Sigmoid colon (tissue), 7 donors: ENCODE measurements around the gene SLC5A1. TPM values are rescaled to one million over a fixed set of nuclear protein-coding genes. Genes with fewer than 3 reads are reported as not detected.

ENCODE experiments used
- DNase-seq: peaks from one replicate; pipeline ENCODE4 v3.0.0-alpha.2; 2019
- H3K27ac ChIP-seq, 4 donors: fragments of 200-600 bp; sonication (generic); one replicate each; pipeline ENCODE4 v1.5.1; 2016 to 2019; ENCODE audit warnings: mild to moderate bottlenecking in 1 of 4
- H3K27me3 ChIP-seq, 3 donors: fragments of 200-600 bp; sonication (generic); one replicate each; pipeline ENCODE4 v1.5.1; 2019; ENCODE audit warnings: mild to moderate bottlenecking in 1 of 3
- H3K36me3 ChIP-seq, 4 donors: fragments of 200-600 bp; sonication (generic); one replicate each; pipeline ENCODE4 v1.5.1; 2016 to 2019
- H3K4me1 ChIP-seq, 4 donors: fragments of 200-600 bp; sonication (generic); one replicate each; pipeline ENCODE4 v1.5.1; 2017 to 2019
- H3K4me3 ChIP-seq, 4 donors: fragments of 200-600 bp; sonication (generic); one replicate each; pipeline ENCODE4 v1.5.1; 2017 to 2019; ENCODE audit warnings: mild to moderate bottlenecking in 2 of 4, moderate library complexity in 1 of 4
- H3K9me3 ChIP-seq, 4 donors: fragments of 200-600 bp in 3 of 4; sonication (generic) in 3 of 4; one replicate each; pipeline versions ENCODE4 v1.5.1 to v1.6.1; 2013 to 2019
- EP300 ChIP-seq, 4 donors: sonication (generic); formaldehyde crosslinking; IDR thresholded peaks; one replicate each; pipeline ENCODE4 v1.6.1; 2017; ENCODE audit warnings: antibody characterized with exemption in 4 of 4
- POLR2A ChIP-seq, 2 donors: fragments of 450-650 bp; IDR thresholded peaks; one replicate each; pipeline ENCODE4 v1.6.1; 2016; ENCODE audit warnings: antibody characterized with exemption in 2 of 2, mild to moderate bottlenecking in 2 of 2, moderate library complexity in 2 of 2
- POLR2AphosphoS5 ChIP-seq, 4 donors: sonication (generic); formaldehyde crosslinking; IDR thresholded peaks; one replicate each; pipeline ENCODE4 v1.6.1; 2017; ENCODE audit warnings: antibody characterized with exemption in 4 of 4
- WGBS, 2 donors: extraction: QIAGEN DNeasy Blood & Tissue Kit; methylation state at CpG; one replicate each; pipeline ENCODE4 v1.1.7; 2013; 5-methylcytosine and 5-hydroxymethylcytosine counted together
- intact Hi-C: fragments of 100-400 bp; cut with DNase I; formaldehyde crosslinking; loops from one replicate; pipeline ENCODE4 v1.15.1; 2023
- polyA plus RNA-seq, 3 donors: library from polyadenylated mRNA; stranded (reverse); fragments of 200-250 nt; gene quantifications; one replicate each; pipeline ENCODE4 v1.2.3, GENCODE V29; 2013
- total RNA-seq, 4 donors: library from RNA; depleted of rRNA; stranded (reverse); fragments of >200 nt; gene quantifications; one replicate each; pipeline ENCODE4 v1.1.0, GENCODE V29; 2016
- TF ChIP-seq, protein P1 (sequence below), 4 experiments: fragments of 450-650 bp in 3 of 4; fragments of 200-600 bp in 1 of 4; IDR thresholded peaks; one replicate each; pipeline ENCODE4 v1.5.1; 2016 to 2019; ENCODE audit warnings: antibody characterized with exemption in 4 of 4, mild to moderate bottlenecking in 3 of 4, moderate library complexity in 2 of 4
- donor health status: healthy with polysubstance abuse.
- donor health status: Bipolar disorder and iron deficiency.
- donor health status: healthy.

SLC5A1 gene
- total and polyA plus RNA-seq, 7 donors = 2.4 to 28.8 (median 2.8) TPM; not detected in 4

DNA sequence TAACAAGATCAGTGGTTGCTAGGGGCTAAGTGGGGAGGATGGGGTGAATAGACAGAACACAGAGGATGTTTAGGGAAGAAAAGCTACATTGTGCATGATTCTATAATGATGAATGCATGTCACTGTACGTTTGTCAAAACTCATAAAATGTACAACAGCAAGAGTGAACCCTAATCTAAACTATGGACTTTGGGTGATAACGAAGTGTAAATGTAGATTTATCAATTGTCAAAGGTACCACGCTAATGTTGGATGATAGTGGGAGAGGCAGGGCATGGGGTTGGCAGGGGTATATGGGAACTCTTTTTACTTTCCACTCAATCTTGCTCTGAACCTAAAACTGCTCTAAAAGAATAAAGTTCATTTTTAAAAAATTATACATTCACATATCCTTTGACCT, 21.3 kb upstream of the SLC5A1 start:
- Histone ChIP-seq H3K27ac (no peak overlapping the region), H3K4me1 (no peaks in the 10 kb centered on the region), H3K9me3 (no peaks in the 10 kb centered on the region), H3K4me3 (no peak overlapping the region), H3K36me3 (no peaks in the 10 kb centered on the region), H3K27me3 (no peaks in the 10 kb centered on the region)
- intact Hi-C loops = no loop called here
- TF ChIP-seq POLR2A (IDR thresholded peaks at IDR 0.05) (no peak), EP300 (IDR thresholded peaks at IDR 0.05) (no peak)
- no peak for DNase-seq
- 68 to 76% methylated on average over 3 of the region's 3 CpGs for WGBS, 2 donors

- Histone ChIP-seq H3K4me3 (no peak overlapping the region), H3K27ac (no peak overlapping the region), H3K27me3 (no peaks in the 10 kb centered on the region), H3K9me3 (no peaks in the 10 kb centered on the region), H3K4me1 (no peaks in the 10 kb centered on the region), H3K36me3 (no peaks in the 10 kb centered on the region)
- no peak for TF ChIP-seq POLR2AphosphoS5 (IDR thresholded peaks at IDR 0.05)
- TF ChIP-seq, protein P1, sequence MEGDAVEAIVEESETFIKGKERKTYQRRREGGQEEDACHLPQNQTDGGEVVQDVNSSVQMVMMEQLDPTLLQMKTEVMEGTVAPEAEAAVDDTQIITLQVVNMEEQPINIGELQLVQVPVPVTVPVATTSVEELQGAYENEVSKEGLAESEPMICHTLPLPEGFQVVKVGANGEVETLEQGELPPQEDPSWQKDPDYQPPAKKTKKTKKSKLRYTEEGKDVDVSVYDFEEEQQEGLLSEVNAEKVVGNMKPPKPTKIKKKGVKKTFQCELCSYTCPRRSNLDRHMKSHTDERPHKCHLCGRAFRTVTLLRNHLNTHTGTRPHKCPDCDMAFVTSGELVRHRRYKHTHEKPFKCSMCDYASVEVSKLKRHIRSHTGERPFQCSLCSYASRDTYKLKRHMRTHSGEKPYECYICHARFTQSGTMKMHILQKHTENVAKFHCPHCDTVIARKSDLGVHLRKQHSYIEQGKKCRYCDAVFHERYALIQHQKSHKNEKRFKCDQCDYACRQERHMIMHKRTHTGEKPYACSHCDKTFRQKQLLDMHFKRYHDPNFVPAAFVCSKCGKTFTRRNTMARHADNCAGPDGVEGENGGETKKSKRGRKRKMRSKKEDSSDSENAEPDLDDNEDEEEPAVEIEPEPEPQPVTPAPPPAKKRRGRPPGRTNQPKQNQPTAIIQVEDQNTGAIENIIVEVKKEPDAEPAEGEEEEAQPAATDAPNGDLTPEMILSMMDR (IDR thresholded peaks at IDR 0.05) = no peak
- no peak for TF ChIP-seq POLR2A (IDR thresholded peaks at IDR 0.05)
- no peak for TF ChIP-seq EP300 (IDR thresholded peaks at IDR 0.05)
- no peak for DNase-seq
- 93 to 94% methylated on average over 2 of the region's 2 CpGs for WGBS, 2 donors
- intact Hi-C loops = no loop called here
Measured at GRCh38 chr22:32023251-32023827, 19.7 kb upstream of the SLC5A1 start.

DNA sequence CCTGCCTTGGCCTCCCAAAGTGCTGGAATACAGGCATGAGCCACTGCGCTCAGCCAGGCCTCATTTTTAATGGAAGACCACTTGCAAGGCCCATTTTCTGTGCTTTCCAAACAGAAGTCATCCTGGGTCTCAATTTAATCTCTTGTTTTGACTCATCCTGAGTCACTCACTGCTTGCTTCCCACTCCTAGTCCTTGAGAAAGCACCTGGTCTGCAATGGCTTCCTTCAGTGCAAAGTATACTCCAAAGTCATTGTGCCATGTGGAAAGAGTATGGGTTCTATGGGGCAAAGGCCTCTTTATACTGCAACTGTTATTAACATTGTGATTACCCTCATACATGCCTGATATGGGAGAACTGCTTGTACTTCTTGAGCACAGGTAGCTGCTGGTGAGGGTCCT, 18.3 kb upstream of the SLC5A1 start:
- H3K36me3 ChIP-seq = no peaks in the 10 kb centered on the region
- no peaks in the 10 kb centered on the region for H3K27me3 ChIP-seq
- intact Hi-C loops = no loop called here
- 91 to 93% methylated on average over 1 of the region's 1 CpG for WGBS, 2 donors
- H3K4me3 ChIP-seq = no peak overlapping the region
- no peaks in the 10 kb centered on the region for H3K4me1 ChIP-seq
- no peak overlapping the region for H3K27ac ChIP-seq
- TF ChIP-seq POLR2A (IDR thresholded peaks at IDR 0.05) = no peak
- TF ChIP-seq EP300 (IDR thresholded peaks at IDR 0.05) = no peak
- TF ChIP-seq, protein P1 (IDR thresholded peaks at IDR 0.05) = no peak
- TF ChIP-seq POLR2AphosphoS5 (IDR thresholded peaks at IDR 0.05) = no peak
- no peaks in the 10 kb centered on the region for H3K9me3 ChIP-seq
- no peak for DNase-seq

- no peak for DNase-seq
- intact Hi-C loops = no loop called here
- Histone ChIP-seq H3K4me3 (no peak overlapping the region), H3K36me3 (no peaks in the 10 kb centered on the region), H3K27me3 (no peaks in the 10 kb centered on the region), H3K4me1 (no peaks in the 10 kb centered on the region), H3K27ac (no peak overlapping the region), H3K9me3 (no peaks in the 10 kb centered on the region)
- WGBS, 2 donors = 78 to 93% methylated on average over 4 of the region's 4 CpGs
- TF ChIP-seq EP300 (IDR thresholded peaks at IDR 0.05) (no peak), POLR2AphosphoS5 (IDR thresholded peaks at IDR 0.05) (no peak), POLR2A (IDR thresholded peaks at IDR 0.05) (no peak)
- TF ChIP-seq, protein P1 (IDR thresholded peaks at IDR 0.05) = no peak
Measured at GRCh38 chr22:32030518-32031247, 12.4 kb upstream of the SLC5A1 start.

DNA sequence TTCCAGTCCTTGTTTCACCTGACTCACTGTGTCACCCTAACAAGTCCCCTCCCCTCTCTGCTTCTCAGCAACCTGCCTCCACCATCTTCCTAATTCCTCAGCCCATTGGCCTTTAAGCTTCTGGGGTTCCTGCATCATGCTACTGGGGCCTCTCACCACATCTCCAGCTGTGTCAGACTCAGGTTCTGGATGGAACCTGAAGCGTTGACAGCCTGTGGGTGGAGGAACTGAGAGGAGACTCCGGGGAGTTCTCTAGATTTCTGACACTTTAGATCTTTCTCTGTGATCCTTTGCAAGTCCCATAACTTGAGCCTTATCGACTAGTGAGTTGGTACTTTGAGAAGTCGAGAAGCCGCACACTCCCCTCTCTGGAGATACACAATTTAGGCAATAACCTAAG, 11.6 kb upstream of the SLC5A1 start:
- Histone ChIP-seq H3K27me3 (no peaks in the 10 kb centered on the region), H3K4me3 (no peak overlapping the region), H3K36me3 (no peaks in the 10 kb centered on the region), H3K9me3 (no peaks in the 10 kb centered on the region), H3K27ac (no peak overlapping the region), H3K4me1 (no peaks in the 10 kb centered on the region)
- WGBS, 2 donors = 93 to 95% methylated on average over 5 of the region's 5 CpGs
- intact Hi-C loops = no loop called here
- no peak for DNase-seq
- TF ChIP-seq EP300 (IDR thresholded peaks at IDR 0.05) (no peak), POLR2A (IDR thresholded peaks at IDR 0.05) (no peak), POLR2AphosphoS5 (IDR thresholded peaks at IDR 0.05) (no peak)
- TF ChIP-seq, protein P1 (IDR thresholded peaks at IDR 0.05) = no peak
